Retinal pigment epithelial cell (primary cell): ENCODE results near the gene RNF113B.
A peak's percentile ranks its signal among the peaks of the same experiment; 100 is the strongest.

Source experiments
- DNase-seq: peaks from one replicate; pipeline ENCODE4 v3.0.0-alpha.2; 2010; ENCODE audit warnings: low read depth
- H3K4me3 ChIP-seq: 2 replicates; pipeline ENCODE4 v1.5.1; 2011; ENCODE audit warnings: mild to moderate bottlenecking, low read length, control low read depth, moderate library complexity
- CTCF ChIP-seq: conservative IDR thresholded peaks from 2 replicates; pipeline ENCODE4 v1.5.1; 2011; ENCODE audit warnings: low read depth, low read length, control low read depth, inconsistent platforms

The RNF113B gene

GRCh38 chr13:98150832-98151479 lies 26.1 kb downstream of the RNF113B start:
- DNase-seq = no peak
- no peak overlapping the region for H3K4me3 ChIP-seq
- TF ChIP-seq CTCF = no peak

GRCh38 chr13:98147521-98147920 lies 29.5 kb downstream of the RNF113B start:
- no peak overlapping the region for H3K4me3 ChIP-seq
- no peak for DNase-seq
- TF ChIP-seq CTCF = no peak

GRCh38 chr13:98144801-98145350 lies 32.2 kb downstream of the RNF113B start:
- DNase-seq = no peak
- no peak overlapping the region for H3K4me3 ChIP-seq
- TF ChIP-seq CTCF = peak; percentile 29

GRCh38 chr13:98144027-98144741 lies 32.9 kb downstream of the RNF113B start:
- no peak for DNase-seq
- H3K4me3 ChIP-seq = peak overlapping the region; percentile 66
- TF ChIP-seq CTCF = no peak

- peak overlapping the region; percentile 66 for H3K4me3 ChIP-seq
- DNase-seq = no peak
- no peak for TF ChIP-seq CTCF
Measured at GRCh38 chr13:98143601-98144026, 33.5 kb downstream of the RNF113B start.

GRCh38 chr13:98143157-98143553 lies 33.9 kb downstream of the RNF113B start:
- H3K4me3 ChIP-seq = peak overlapping the region; percentile 66
- no peak for DNase-seq
- TF ChIP-seq CTCF = no peak
